WI38 (cell line): ENCODE measurements around the gene SPCS1.

Experiments
- H3K4me3 ChIP-seq: 2 replicates; pipeline ENCODE4 v1.5.1; 2011; ENCODE audit warnings: low read depth, mild to moderate bottlenecking, control low read depth, low read length
- CTCF ChIP-seq: IDR thresholded peaks from 2 replicates; pipeline ENCODE4 v1.5.1; 2012; ENCODE audit warnings: low read depth, mild to moderate bottlenecking, control low read depth, low read length

Gene SPCS1

GRCh38 chr3:52695798-52696671, 9.9 kb upstream of the SPCS1 start:
- TF ChIP-seq CTCF, result no peak
- no peak overlapping the region for H3K4me3 ChIP-seq

- no peak overlapping the region for H3K4me3 ChIP-seq
- no peak for TF ChIP-seq CTCF
Measured at GRCh38 chr3:52696830-52697631, 8.9 kb upstream of the SPCS1 start.

- no peak for TF ChIP-seq CTCF
- no peak overlapping the region for H3K4me3 ChIP-seq
Measured at GRCh38 chr3:52697632-52697965, 8.3 kb upstream of the SPCS1 start.

- no peak for TF ChIP-seq CTCF
- H3K4me3 ChIP-seq, result no peak overlapping the region
Measured at GRCh38 chr3:52703341-52703740, 2.6 kb upstream of the SPCS1 start.

GRCh38 chr3:52704611-52705437, 1.1 kb upstream of the SPCS1 start:
- no peak for TF ChIP-seq CTCF
- peak overlapping the region; percentile 99 for H3K4me3 ChIP-seq

- TF ChIP-seq CTCF, result no peak
- peak overlapping the region; percentile 99 for H3K4me3 ChIP-seq
Measured at GRCh38 chr3:52705438-52705687, 543 bp upstream of the SPCS1 start.
